D721Med (cell line): Measurements from ENCODE around the gene SPINK1.
"Not testable (repeated sequence)": the region's sequence is repeated elsewhere in the genome, so short reads cannot be mapped to it uniquely, and the experiment has no call there.

ENCODE experiments used
- DNase-seq: peaks from one replicate; pipeline ENCODE4 v3.0.0; 2011; ENCODE audit warnings: low spot score; ENCODE audit not compliant: insufficient read length
- FAIRE-seq: peaks from 2 replicates; lab custom pipeline; 2011; peaks lifted over from hg19 to GRCh38; lab: Jason Lieb, UNC
- TF ChIP-seq, protein P1 (sequence below): IDR thresholded peaks from 2 replicates; pipeline ENCODE4 v1.5.1; 2012; ENCODE audit warnings: mild to moderate bottlenecking, control low read depth; ENCODE audit not compliant: insufficient read depth; ENCODE audit errors: missing control alignments

SPINK1 gene

DNA sequence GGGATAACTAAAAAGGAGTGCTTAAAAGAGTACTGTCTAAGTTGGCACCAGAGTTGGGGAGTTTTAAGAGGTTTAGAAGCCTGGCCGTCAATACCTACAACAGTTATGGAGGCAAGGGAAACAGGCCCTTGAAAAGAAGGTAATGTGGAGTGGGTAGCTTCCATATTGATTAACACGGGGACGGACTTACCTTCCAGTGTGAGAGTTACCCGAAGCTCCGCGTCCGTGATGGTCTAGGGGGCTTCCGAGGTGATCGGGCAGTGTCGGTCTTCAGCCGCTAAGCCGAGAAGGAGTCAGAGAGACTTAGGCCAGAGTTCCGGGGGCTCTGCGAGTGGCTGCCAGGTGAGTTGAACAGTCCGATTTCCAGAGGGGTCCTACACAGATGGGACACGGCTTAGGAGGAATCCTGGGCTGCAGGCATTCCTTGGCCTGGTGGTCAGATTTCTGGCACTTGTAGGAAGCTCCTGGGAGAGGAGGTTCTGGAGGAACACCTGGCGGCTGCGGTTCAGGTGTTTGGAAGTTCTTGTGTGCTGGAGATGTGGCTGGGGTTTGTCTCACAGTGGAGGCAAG, 40.6 kb upstream of the SPINK1 start:
- not testable (repeated sequence) for FAIRE-seq, DNase-seq

DNA sequence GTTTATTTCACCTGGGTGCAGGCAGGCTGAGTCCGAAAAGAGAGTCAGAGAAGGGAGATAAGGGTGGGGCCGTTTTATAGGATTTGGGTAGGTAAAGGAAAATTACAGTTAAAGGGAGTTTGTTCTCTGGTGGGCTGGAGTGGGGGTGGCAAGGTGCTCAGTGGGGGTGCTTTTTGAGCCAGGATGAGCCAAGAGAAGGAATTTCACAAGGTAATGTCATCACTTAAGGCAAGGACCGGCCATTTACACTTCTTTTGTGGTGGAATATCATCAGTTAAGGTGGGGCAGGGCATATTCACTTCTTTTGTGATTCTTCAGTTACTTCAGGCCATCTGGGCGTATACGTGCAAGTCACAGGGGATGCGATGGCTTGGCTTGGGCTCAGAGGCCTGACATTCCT, 38.4 kb upstream of the SPINK1 start:
- DNase-seq, FAIRE-seq: not testable (repeated sequence)

DNA sequence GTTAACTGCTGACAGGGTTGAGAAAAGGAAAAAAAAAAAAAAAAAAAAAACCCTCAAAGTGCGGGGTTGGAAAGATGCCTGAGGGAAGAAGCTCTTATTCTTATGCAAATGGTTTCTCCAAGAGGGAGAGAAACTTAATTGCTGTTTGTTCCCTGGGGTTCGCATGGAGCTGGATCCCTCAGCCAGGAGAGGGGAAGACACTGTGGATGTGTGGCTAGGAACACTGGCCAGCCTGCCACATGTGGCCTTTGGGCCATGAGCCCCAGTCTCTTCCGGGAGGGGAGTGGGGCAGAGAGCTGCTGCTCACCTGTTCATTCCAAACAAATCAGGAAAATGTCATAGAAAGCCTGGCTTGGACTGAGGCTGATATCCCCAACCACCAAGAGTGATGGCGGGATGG, 37.6 kb upstream of the SPINK1 start:
- FAIRE-seq: no peak
- DNase-seq: no peak
- TF ChIP-seq, protein P1, sequence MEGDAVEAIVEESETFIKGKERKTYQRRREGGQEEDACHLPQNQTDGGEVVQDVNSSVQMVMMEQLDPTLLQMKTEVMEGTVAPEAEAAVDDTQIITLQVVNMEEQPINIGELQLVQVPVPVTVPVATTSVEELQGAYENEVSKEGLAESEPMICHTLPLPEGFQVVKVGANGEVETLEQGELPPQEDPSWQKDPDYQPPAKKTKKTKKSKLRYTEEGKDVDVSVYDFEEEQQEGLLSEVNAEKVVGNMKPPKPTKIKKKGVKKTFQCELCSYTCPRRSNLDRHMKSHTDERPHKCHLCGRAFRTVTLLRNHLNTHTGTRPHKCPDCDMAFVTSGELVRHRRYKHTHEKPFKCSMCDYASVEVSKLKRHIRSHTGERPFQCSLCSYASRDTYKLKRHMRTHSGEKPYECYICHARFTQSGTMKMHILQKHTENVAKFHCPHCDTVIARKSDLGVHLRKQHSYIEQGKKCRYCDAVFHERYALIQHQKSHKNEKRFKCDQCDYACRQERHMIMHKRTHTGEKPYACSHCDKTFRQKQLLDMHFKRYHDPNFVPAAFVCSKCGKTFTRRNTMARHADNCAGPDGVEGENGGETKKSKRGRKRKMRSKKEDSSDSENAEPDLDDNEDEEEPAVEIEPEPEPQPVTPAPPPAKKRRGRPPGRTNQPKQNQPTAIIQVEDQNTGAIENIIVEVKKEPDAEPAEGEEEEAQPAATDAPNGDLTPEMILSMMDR: no peak

DNA sequence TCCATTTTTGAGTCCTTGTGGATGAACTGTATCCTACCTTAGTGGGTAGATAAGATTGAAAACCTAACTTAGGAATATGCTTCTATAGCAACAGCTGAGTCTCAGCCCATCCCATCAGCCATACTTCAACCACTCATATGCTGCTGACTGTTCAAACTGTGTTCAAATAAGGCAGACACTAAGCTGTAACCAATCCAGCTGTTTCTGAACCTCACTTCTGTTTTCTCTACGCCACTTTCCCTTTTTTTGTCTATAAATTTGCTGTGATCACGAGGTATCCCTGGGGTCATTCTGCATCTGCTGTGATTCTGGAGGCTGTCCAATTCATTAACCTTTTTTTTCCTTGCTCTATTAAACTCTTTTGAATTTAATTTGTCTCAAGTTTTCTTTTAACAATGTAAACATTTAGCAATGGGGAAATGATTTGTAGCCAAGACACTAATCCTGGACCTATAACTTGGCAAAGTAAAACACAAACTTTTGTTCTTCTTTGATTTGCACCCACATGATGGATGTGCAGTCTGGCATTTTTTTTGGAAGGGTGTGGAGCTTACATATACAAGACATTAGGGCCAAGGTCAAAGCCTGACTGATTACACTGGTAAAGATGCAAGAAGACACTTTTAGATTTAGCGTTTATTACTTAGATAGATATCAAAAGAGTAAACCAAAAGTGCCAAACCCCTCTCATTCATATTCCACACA, 32.1 kb upstream of the SPINK1 start:
- DNase-seq (no peak), FAIRE-seq (no peak)
- TF ChIP-seq, protein P1: no peak

DNA sequence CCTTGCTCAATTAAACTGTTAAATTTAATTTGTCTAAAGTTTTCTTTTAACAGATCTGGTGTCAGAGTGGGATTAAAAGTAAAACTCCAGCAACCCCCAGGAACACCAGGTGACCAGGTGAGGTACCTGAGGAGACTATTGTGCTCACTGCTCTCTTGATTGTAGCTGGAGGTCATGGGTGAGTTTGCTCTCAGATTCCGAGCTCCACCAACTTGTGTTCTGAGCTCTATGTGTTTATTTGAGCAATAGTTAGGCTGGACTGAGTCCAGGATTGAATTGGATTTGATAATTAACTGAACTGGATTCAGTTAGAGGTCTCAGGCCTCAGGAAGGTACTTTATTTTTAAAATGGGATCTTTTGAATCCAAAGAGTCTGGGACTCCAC, 29.2 kb upstream of the SPINK1 start:
- DNase-seq (no peak), FAIRE-seq (no peak)
- TF ChIP-seq, protein P1: no peak

DNA sequence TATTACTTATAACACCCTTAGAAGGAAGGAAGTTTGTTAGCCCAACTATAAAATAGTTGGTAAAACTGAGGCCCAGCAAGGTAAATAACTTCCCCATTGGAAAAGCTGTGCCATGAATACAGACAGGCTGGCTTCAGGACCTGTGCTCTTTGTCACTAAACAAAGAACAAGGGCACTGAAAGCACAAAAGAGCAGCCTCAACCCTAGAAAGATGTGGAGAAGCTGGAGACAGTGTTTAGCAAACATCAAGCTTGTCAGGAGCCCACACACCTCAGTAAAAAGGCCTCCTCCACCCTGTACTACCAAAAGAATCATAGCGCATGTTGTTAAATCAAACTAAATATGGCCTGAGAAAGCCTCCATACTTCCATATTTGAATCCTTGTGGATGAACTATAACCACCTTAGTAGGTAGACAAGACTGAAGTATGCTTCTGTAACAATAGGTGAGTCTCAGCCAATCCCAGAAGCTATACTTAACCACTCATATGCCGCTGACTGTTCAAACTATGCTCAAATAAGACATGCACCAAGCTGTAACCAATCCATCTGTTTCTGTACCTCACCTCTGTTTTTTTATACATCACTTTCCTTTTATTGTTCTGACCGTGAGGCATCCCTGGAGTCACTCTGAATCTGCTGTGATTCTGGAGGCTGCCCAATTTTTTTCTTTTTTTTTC, 28.6 kb upstream of the SPINK1 start:
- FAIRE-seq (no peak), DNase-seq (no peak)
- TF ChIP-seq, protein P1: no peak

DNA sequence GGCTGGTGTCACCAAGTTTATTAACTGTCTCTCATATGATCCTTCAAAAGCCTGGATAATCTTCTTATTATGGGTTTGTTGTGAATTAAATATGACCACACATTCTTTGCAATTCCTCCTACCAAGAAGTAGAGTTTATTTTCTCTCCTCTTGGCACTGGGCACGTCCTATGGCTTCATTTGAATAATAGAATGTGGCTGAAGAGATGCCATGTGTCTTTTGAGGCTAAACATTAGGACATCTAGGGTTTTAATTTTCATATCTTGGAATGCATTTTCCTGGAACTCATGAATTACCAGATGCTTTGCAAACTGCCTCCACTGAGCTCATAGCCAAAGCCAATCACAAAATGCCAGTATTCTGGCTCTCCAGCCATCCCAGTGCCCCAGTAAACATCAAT, 27.1 kb upstream of the SPINK1 start:
- no peak for DNase-seq
- TF ChIP-seq, protein P1: no peak
- FAIRE-seq: no peak
